HepG2 (cell line): Measurements from ENCODE around the gene TMEM253. TPM values are rescaled to one million over a fixed set of nuclear protein-coding genes. Genes with fewer than 3 reads are reported as not detected.
A peak's percentile ranks its signal among the peaks of the same experiment; 100 is the strongest.

Experiments used
- CCDC6 ChIP-seq: sonication (generic); formaldehyde crosslinking; IDR thresholded peaks from 2 replicates; pipeline ENCODE4 v1.8.1; 2022; ENCODE audit warnings: mild to moderate bottlenecking, missing genetic modification reagents, moderate library complexity
- CREM ChIP-seq, 2 experiments: sonication (generic) in 1 of 2; formaldehyde crosslinking in 1 of 2; IDR thresholded peaks; 2 replicates each; pipeline versions ENCODE4 v1.4.0 to v1.6.1; 2016 to 2020; ENCODE audit warnings: antibody characterized with exemption in 1 of 2, mild to moderate bottlenecking in 1 of 2, missing genetic modification reagents in 1 of 2
- FOXO4 ChIP-seq: sonication (generic); formaldehyde crosslinking; conservative IDR thresholded peaks from 2 replicates; pipeline ENCODE4 v1.8.1; 2023; ENCODE audit warnings: missing genetic modification reagents
- GATA4 ChIP-seq: sonication (generic); IDR thresholded peaks from 2 replicates; pipeline ENCODE4 v1.6.1; 2016; ENCODE audit warnings: antibody characterized with exemption, low read depth, borderline replicate concordance
- HOXA9 ChIP-seq: sonication (generic); formaldehyde crosslinking; IDR thresholded peaks from 2 replicates; pipeline ENCODE4 v1.8.1; 2022; ENCODE audit warnings: missing genetic modification reagents, mild to moderate bottlenecking, moderate library complexity, borderline replicate concordance
- MBNL3 ChIP-seq: fragments of 250-450 bp; sonication (Bioruptor Pico); conservative IDR thresholded peaks from 2 replicates; pipeline ENCODE4 v1.8.0; 2022; ENCODE audit warnings: mild to moderate bottlenecking, inconsistent platforms
- NCOA5 ChIP-seq: sonication (generic); formaldehyde crosslinking; IDR thresholded peaks from 2 replicates; pipeline ENCODE4 v1.4.0; 2020; ENCODE audit warnings: missing genetic modification reagents
- PATZ1 ChIP-seq: sonication (generic); formaldehyde crosslinking; IDR thresholded peaks from 2 replicates; pipeline ENCODE4 v1.4.0; 2020; ENCODE audit warnings: missing genetic modification reagents
- PHF20 ChIP-seq: sonication (generic); formaldehyde crosslinking; IDR thresholded peaks from 2 replicates; pipeline ENCODE4 v1.5.0; 2020; ENCODE audit warnings: mild to moderate bottlenecking, missing genetic modification reagents
- SNRNP70 ChIP-seq: fragments of 200-400 bp; formaldehyde crosslinking; IDR thresholded peaks from 2 replicates; pipeline ENCODE4 v1.6.1; 2017; ENCODE audit warnings: mild to moderate bottlenecking, low read depth, low read length, moderate library complexity
- ZBTB10 ChIP-seq: sonication (generic); formaldehyde crosslinking; IDR thresholded peaks from 2 replicates; pipeline ENCODE4 v1.4.0; 2020; ENCODE audit warnings: missing genetic modification reagents, borderline replicate concordance
- ZNF207 ChIP-seq: fragments of 450-650 bp; IDR thresholded peaks from 2 replicates; pipeline ENCODE4 v1.6.1; 2016; ENCODE audit warnings: antibody characterized with exemption, borderline replicate concordance
- ZNF468 ChIP-seq: sonication (generic); formaldehyde crosslinking; IDR thresholded peaks from 2 replicates; pipeline ENCODE4 v1.8.0; 2022; ENCODE audit warnings: mild to moderate bottlenecking, moderate library complexity, missing genetic modification reagents
- ZNF580 ChIP-seq: IDR thresholded peaks from 2 replicates; pipeline ENCODE4 v1.6.1; 2016; ENCODE audit warnings: low read depth, borderline replicate concordance
- ZNF773 ChIP-seq: sonication (generic); formaldehyde crosslinking; IDR thresholded peaks from 2 replicates; pipeline ENCODE4 v1.4.0; 2020; ENCODE audit warnings: missing genetic modification reagents, borderline replicate concordance
- polyA plus RNA-seq, 8 experiments: library from polyadenylated mRNA; depleted of rRNA in 3 of 8; stranded (reverse) in 7 of 8; unstranded in 1 of 8; fragments of >200 nt; fragmentation: Illumina TruSeq in 4 of 8; extraction: Trizol in 4 of 8; gene quantifications; 2 replicates each; pipeline versions ENCODE4 v1.2.1 to v1.2.3, GENCODE V29; 2011 to 2016; ENCODE audit warnings: low read depth in 4 of 8, missing spikeins in 1 of 8, mixed read lengths in 1 of 8; ENCODE audit not compliant: insufficient read depth in 1 of 8
- total RNA-seq, 5 experiments: library from RNA; depleted of rRNA; stranded (reverse); fragments of >200 nt; fragmentation: Illumina TruSeq; extraction: Trizol; gene quantifications; 2 replicates each; pipeline ENCODE4 v1.2.3, GENCODE V29; 2016; ENCODE audit warnings: low read depth in 1 of 5
- TF ChIP-seq, protein P1 (sequence below): sonication (generic); formaldehyde crosslinking; IDR thresholded peaks from 2 replicates; pipeline ENCODE4 v1.5.0; 2020; ENCODE audit warnings: mild to moderate bottlenecking, missing genetic modification reagents, borderline replicate concordance
- TF ChIP-seq, protein P2 (sequence below): IDR thresholded peaks from 2 replicates; pipeline ENCODE4 v1.6.1; 2018; ENCODE audit warnings: missing genetic modification reagents, mild to moderate bottlenecking, missing compliant biosample characterization

Gene TMEM253
- total and polyA plus RNA-seq, 2 of the 13 experiments (the other 11 are each of a cell fraction or from before 2014, with no cell fraction given) = 0.29 to 0.45 TPM

DNA sequence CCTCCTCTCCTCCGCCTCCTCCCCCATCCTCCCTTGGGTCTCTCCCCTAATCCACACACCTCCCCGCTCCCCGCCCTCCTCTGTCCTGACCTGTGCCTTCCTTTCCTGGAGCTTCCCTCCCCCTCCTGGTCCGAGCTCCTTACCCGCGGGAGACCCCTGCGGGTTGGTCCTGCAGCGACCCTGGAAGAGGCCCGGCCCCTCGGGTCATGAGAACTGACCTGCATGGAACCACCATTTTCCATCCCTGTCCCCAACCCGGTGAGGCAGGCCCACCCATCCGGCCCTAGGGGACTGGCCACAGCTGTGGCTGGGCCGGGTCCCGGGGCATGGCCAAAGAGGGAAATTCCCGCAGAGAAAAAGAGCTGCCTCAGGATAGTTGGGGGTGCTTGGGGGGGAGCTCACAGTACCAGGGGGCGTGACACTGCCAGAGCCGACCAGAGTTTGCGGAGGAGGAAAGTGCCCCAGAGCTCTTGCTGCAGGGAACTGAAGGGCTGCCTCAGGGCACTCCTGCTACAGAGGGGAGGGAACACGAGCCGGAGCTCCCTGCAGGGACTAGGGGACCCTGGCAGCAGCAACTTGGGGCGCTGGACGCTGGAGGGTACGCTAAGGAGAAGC, 30.1 kb upstream of the TMEM253 start (continued):
- no peak for TF ChIP-seq CREM (IDR thresholded peaks at IDR 0.05)
- no peak for TF ChIP-seq CREM (CRISPR knock-in tag; IDR thresholded peaks at IDR 0.05)
- TF ChIP-seq ZNF207 = no peak
- no peak for TF ChIP-seq NCOA5 (CRISPR knock-in tag)
- no peak for TF ChIP-seq ZNF580 (CRISPR knock-in tag)
- TF ChIP-seq GATA4 = no peak
- no peak; the same call in 1 of the 2 replicates for TF ChIP-seq PHF20 (CRISPR knock-in tag)
- no peak for TF ChIP-seq HOXA9
- TF ChIP-seq, protein P1, sequence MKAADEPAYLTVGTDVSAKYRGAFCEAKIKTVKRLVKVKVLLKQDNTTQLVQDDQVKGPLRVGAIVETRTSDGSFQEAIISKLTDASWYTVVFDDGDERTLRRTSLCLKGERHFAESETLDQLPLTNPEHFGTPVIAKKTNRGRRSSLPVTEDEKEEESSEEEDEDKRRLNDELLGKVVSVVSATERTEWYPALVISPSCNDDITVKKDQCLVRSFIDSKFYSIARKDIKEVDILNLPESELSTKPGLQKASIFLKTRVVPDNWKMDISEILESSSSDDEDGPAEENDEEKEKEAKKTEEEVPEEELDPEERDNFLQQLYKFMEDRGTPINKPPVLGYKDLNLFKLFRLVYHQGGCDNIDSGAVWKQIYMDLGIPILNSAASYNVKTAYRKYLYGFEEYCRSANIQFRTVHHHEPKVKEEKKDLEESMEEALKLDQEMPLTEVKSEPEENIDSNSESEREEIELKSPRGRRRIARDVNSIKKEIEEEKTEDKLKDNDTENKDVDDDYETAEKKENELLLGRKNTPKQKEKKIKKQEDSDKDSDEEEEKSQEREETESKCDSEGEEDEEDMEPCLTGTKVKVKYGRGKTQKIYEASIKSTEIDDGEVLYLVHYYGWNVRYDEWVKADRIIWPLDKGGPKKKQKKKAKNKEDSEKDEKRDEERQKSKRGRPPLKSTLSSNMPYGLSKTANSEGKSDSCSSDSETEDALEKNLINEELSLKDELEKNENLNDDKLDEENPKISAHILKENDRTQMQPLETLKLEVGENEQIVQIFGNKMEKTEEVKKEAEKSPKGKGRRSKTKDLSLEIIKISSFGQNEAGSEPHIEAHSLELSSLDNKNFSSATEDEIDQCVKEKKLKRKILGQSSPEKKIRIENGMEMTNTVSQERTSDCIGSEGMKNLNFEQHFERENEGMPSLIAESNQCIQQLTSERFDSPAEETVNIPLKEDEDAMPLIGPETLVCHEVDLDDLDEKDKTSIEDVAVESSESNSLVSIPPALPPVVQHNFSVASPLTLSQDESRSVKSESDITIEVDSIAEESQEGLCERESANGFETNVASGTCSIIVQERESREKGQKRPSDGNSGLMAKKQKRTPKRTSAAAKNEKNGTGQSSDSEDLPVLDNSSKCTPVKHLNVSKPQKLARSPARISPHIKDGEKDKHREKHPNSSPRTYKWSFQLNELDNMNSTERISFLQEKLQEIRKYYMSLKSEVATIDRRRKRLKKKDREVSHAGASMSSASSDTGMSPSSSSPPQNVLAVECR (CRISPR knock-in tag) = peak; percentile 44; the same call in 1 of the 2 replicates
- no peak for TF ChIP-seq MBNL3
- TF ChIP-seq PATZ1 (CRISPR knock-in tag) = no peak; the same call in 1 of the 2 replicates
- TF ChIP-seq CCDC6 (CRISPR knock-in tag) = no peak
- no peak for TF ChIP-seq ZNF468 (CRISPR knock-in tag)
- TF ChIP-seq SNRNP70 = no peak
- TF ChIP-seq ZBTB10 (CRISPR knock-in tag) = no peak
- no peak for TF ChIP-seq FOXO4 (CRISPR knock-in tag)
- TF ChIP-seq, protein P2, sequence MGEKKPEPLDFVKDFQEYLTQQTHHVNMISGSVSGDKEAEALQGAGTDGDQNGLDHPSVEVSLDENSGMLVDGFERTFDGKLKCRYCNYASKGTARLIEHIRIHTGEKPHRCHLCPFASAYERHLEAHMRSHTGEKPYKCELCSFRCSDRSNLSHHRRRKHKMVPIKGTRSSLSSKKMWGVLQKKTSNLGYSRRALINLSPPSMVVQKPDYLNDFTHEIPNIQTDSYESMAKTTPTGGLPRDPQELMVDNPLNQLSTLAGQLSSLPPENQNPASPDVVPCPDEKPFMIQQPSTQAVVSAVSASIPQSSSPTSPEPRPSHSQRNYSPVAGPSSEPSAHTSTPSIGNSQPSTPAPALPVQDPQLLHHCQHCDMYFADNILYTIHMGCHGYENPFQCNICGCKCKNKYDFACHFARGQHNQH = no peak
- TF ChIP-seq ZNF773 = no peak
